Endometrial microvascular endothelial cells (primary cell): ENCODE results near the gene FANCL. TPM values are rescaled to one million over a fixed set of nuclear protein-coding genes. Genes with fewer than 3 reads are reported as not detected.
"Not testable (repeated sequence)": the region's sequence is repeated elsewhere in the genome, so short reads cannot be mapped to it uniquely, and the experiment has no call there.

Experiments
- in situ Hi-C: cut with HindIII; loops from 2 replicates; pipeline ENCODE4 v1.10.0; 2017; ENCODE audit warnings: low sequenced_read_pairs, low pct_unique_long_range_greater_than_20kb; ENCODE audit errors: inconsistent ontology term
- total RNA-seq: library from RNA; depleted of rRNA; stranded (reverse); fragments of >200 nt; gene quantifications from one replicate; pipeline ENCODE4 v1.2.3, GENCODE V29; 2015; ENCODE audit errors: inconsistent ontology term

The FANCL gene
- 20.3 TPM for total RNA-seq

DNA sequence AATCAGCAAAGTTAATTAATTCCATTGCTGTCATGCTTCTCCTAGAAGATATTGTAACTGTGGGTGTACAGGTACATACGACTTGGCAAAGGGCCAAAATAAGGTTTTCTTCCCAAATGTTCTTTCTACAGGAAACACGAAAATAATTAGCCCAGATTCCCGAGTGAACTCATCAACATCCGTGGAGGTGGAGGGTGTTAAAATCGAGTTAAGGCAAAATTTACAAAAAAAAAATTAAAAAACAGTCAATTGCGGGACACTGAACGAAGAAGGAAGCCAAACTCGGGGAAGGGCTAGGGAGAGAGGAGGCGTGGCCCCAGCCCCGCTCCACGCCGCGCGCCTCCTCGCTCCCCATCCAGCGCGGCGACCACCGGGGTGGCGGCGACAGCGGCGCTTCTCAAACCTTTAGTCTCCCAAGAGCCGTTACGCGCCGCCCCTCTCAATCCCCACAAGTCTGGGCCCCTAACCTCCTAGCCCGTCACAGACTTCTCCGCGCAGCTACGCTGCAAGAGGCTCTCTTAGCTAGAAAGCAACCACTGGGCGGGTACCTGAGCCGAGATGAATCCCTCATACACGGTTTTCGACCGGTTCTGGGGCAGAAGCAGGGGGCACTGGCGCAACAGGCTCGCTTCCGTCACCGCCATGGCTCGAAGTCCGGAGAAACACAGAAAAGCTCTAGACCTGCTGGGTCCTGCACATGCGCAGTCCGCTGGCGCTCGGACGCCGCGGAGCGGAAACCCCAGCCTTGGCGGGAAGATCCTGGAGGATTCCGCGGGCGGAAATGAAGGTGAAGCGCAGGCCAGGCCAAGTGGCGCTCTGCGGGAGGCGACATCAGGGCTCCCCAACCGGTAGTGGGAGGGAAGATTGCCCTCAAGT, at the start of gene FANCL:
Gene FANCL, minus strand, starts transcription at position 656 of the 876 bp plus-strand sequence. Its CDS starts 12 bp downstream, at position 644.
- in situ Hi-C loops: no loop called here

DNA sequence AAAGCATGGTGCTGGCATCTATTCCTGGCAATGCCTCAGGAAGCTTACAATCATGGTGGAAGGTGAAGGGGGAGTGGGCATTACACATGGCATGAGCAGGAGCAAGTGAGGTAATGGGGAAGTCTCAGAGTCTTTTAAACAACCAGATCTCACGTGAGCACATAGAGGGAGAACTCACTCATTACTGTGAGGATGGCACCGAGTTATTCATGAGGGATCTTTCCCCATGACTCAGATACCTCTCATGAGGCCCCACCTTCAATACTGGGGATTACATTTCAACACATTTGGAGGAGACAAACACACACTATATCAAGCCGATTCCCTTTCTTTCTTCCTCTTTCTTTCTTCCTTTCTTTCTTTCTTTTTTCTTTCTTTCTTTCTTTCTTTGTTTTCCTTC, 47.9 kb upstream of the FANCL start:
- in situ Hi-C loops: no loop called here

DNA sequence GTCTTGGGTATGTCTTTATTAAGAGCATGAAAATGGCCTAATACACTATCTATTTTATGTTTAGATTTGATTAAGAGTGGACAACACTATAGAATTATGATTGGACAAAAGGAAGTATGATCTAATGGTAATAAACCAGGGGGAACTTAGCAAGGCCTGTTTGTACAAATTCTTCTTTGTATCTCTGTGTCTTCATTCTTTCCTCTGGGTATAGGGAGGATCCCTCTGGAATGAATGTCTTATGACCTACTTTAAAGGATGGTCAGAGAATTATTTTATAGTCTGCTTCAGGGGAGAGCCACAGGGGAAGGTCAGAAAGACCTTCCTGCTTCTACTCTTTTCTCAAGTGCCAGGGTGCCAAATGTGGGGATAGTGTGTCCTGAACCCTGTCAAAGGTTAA, 42.8 kb upstream of the FANCL start:
- in situ Hi-C loops: no loop called here

DNA sequence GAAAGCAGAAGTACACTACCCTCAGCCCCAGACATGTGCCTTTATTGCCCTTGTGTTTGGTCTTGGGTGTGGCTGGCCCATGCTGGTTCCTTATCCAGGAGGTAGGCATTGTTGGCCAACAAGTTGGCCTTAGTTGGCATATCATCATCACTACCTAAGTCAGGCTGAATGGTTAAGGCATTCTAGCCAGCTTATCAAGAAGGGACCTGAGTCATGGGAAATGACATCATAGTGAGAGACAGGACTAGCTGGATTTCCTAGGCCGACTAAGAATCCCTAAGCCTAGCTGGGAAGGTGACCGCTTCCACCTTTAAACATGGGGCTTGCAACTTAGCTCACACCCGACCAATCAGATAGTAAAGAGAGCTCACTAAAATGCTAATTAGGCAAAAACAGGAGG, 34.0 kb upstream of the FANCL start:
- in situ Hi-C loops: not testable (repeated sequence)

DNA sequence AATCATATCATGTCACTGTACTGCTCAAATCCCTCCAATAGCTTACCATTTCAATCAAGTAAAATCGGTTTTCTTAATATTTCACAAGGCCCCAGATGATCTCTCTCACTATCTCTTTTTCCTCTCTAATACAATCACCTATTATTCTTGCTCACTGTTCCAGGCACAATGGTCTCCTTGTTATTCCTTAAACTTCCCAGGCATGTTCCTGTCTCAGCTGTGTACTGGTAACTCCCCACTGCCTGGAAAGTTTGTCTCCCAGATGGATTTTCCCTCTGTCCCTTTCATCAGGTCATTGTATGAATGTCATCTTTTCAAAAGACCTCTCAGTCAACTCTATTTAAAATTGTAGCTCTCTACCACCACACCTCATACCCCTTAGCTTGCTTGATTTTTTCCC, 30.7 kb upstream of the FANCL start:
- in situ Hi-C loops: no loop called here

DNA sequence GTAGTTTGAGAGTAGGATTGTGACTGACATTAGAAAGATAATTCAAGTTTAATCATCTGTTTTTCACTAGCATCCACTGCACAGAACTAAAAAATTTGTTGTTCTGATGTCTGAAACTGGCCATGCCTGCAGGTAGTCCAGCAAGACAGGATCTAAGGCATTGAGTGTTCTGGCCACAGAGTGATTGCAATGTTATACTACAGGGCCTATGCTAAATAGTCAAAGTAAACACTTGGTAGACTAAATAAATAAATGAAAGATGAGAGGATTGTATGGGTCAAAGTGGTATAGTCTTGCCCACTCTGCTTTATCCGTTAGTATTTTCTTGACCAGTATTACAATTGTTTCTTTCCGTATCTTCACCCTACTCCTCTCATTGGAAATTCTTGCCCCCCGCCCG, 27.6 kb upstream of the FANCL start:
- in situ Hi-C loops: no loop called here

DNA sequence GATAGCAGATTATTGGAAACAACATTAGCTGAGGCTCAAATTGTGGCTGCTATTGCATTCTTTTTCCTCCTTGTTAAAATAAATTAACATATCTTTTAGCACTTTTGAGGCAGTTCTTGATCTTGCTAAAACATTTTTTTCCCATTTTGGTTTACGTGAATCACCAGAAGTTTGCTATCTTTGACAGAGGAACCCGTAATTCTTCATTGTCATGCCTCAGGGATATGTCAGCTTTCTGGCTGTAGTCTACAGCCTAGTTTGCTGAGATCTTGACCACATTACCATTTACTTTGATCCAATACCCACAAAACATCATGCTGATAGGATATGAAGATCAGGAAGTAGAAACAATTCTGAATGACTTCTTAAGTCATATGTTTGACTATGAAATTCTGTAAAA, 25.1 kb upstream of the FANCL start:
- in situ Hi-C loops: no loop called here

DNA sequence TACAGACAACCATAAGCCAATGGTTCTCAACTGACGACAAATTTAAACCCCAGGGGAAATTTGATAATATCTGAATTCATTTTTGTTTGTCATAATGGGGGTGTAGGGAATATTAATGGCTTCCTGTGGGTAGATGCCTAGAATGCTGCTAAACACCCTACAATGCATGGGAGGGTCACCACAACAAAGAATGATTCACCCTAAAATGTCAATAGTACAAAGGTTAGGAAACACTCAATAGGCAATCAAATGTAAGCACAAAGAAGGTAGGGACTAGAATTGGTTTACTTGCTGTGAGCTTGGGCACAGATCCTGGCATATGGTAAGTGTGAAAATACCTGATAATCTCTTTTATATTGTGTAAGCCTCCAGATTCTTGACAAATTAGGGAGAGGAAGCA, 20.1 kb upstream of the FANCL start:
- in situ Hi-C loops: no loop called here

DNA sequence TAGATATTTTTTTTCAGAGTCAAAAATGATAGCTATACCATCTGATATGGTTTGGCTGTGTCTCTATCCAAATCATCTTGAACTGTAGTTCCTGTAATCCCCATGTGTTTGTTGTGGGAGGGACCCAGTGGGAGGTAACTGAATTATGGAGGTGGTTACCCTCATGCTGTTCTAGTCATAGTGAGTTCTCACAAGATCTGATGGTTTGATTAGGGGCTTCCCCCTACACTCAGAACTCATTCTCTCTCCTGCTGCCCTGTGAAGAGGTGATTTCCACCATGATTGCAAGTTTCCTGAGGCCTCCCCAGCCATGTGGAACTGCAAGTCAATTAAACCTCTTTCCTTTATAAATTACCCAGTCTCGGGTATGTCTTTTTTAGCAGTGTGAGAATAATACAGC, 17.3 kb upstream of the FANCL start:
- in situ Hi-C loops: not testable (repeated sequence)

DNA sequence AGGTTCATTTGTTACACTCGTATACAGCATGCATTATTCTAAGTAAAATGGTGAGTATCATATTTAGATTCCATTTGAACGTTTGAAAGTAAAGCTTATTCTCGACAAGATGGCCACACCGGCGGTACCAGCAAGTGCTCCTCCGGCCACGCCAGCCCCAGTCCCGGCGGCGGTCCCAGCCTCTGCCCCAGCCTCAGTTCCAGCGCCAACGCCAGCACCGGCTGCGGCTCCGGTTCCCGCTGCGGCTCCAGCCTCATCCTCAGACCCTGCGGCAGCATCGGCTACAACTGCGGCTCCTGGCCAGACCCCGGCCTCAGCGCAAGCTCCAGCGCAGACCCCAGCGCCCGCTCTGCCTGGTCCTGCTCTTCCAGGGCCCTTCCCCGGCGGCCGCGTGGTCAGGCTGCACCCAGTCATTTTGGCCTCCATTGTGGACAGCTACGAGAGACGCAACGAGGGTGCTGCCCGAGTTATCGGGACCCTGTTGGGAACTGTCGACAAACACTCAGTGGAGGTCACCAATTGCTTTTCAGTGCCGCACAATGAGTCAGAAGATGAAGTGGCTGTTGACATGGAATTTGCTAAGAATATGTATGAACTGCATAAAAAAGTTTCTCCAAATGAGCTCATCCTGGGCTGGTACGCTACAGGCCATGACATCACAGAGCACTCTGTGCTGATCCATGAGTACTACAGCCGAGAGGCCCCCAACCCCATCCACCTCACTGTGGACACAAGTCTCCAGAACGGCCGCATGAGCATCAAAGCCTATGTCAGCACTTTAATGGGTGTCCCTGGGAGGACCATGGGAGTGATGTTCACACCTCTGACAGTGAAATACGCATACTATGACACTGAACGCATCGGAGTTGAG, 10.4 kb upstream of the FANCL start:
- in situ Hi-C loops: not testable (repeated sequence)

DNA sequence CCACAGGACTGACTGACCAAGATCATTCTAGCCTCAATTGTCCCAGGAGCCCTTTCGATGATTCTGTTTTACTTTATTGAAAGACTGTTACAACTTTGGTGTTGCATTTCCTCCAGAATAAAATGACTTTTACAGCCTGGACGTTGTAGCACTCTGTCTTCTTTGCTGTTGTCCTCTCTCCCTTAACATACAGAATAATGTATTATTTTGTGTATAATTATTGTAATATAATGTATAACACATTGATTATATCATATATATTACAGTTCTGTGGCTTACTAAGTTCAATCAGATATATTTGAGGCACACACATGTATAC, 380 bp upstream of the FANCL start:
- in situ Hi-C loops: no loop called here

DNA sequence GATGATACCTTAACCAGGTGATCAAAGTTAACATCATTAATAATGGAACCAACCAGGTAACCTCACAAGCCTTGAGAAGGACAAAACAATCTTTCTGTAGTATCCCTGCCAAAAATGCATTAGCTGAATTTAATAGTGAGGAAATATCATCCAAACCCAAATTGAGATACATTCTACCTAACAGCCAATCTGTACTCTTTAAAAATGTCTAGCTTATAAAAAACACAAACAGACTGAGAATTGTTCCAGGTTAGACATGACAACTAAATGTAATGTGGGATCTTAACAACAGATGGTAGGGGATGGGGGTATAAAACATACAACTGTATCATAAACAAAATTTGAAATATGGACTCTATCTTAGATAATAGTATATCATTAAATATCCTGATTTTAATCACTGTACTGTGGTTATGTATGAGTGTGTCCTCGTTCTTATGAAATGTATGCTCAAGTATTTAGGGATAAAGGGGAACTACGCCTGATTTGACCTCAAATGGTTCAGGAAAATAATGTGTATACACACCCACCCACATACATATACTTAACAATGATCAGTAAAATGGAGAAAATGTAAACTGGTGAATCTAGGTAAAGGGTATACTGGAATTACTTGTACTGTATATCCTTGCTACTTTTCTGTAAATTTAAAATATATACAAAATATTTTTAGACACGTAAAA, 1.7 kb downstream of the FANCL start:
- in situ Hi-C loops: no loop called here

DNA sequence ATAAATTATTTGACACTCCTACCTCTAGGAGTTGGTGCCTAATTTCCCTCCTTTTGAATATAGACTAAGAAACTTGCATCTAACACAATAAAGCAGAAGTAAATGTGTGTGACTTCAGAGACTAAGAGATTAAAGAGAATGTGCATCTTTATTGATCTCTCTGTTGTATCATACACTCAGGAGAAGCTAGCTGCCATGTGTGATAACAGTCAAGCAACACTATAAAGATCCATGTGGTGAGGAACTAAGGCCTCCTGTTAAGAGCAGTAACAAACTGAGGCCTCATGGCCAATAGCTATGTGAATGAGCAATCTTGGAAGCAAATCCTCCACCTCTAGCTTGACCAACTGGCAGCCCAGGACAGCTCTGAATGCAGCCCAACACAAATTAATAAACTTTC, 3.4 kb downstream of the FANCL start:
- in situ Hi-C loops: no loop called here

DNA sequence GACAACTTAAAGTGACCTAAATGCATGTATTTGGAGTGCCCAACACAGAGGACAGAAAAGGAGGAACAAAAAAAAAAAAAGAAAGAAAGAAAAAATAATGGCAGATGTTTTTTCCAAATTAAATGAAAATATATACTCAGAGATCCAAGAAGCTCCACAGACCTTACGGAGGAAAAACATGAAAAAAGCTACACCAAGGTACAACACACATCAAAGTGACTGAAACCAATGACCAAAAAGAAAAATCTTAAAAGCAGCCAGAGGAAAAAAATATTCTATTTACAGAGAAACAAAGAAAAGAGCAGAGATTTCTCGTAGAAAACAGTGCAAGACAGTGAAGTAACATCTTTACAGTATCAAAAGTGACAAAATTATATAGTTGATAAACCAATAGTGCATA, 5.1 kb downstream of the FANCL start:
- in situ Hi-C loops: no loop called here

DNA sequence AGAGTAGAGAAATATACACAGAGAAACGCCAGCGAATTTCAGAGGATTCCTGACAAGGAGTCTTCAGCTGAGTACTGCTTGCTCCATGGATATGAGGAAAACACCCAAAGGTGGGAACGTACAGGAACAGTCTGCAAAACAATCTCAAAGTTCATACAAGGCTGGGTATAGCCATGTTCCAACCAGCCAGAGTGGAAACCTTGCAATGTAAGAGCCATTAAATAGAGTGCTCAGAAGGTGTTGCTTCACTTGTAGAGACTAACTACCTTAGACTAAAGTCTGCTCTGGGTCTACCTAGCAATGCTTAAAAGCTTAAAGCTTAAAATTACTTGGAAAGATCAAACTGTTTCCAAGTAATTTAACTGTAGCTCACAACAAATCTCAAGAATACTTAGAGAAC, 6.0 kb downstream of the FANCL start:
- in situ Hi-C loops: no loop called here

DNA sequence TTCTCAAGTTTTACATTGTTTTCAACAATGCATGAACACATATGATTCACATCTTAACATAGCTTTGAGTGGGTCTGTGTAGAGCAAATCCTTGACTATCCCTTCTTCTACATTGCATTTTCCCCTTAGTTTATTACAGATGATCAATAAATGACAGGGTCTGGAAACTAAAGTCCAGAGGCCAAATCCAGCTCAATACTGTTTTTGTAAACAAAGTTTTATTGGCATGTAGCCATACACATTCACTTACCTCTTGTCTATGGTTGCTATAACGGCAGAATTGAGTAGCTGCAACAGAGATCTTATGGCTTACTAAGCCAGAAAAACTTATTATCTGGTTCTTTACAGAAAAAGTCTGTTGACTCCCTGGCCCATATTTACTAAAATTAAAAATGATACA, 12.8 kb downstream of the FANCL start:
- in situ Hi-C loops: no loop called here

DNA sequence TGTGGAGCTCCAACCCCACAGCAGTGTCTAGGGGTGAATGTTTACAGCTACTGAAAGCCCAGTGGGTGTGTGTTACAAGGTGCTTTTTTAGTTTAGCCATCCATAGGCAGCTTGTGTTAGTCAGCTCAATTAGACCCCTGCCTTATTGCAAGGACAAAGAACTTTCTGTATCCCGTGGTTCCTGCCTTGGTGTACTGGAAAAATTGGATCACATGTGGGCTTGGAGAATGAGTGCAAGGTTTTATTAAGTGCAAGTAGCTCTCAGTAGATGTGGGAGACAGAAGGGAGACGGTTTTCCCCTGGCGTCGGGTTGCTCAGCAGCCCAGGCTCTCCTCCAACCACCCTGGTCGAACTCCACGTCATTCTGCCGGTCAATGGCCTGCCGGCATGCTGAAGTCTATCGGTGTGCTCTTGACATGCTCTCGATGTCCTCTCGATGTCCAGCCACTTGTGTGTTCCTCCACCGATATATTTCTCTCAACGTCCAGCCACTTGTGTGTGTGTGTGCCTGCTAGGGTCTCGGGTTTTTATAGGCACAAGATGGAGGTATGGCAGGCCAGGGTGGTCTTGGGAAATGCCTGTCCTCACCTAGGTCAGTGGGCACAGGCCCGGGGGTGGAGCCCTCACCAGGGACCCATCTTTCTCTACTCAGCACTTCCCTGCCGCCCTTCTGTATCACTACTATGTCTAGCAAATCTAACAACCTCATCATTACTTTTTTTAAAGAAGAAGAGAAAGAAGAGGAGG, 13.8 kb downstream of the FANCL start:
- in situ Hi-C loops: no loop called here

DNA sequence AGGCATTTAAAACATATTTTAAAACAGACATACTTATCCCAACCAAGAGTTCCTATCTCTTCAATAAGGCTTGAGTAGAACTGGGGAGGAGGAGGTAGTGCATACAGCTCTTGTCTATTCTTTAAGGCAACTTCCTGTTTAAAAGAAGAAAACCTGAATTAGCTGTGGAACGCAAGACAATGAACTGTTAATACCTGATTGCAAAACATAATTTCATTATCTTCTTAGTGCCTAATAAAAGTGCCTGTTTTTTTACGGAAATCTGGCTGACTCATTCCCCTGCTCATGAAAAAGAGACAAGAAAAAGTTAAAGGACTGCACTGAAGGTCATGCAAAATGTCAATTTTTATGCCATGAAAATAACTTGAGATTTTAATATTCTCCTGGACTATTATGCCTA, 19.2 kb downstream of the FANCL start:
- in situ Hi-C loops: no loop called here

DNA sequence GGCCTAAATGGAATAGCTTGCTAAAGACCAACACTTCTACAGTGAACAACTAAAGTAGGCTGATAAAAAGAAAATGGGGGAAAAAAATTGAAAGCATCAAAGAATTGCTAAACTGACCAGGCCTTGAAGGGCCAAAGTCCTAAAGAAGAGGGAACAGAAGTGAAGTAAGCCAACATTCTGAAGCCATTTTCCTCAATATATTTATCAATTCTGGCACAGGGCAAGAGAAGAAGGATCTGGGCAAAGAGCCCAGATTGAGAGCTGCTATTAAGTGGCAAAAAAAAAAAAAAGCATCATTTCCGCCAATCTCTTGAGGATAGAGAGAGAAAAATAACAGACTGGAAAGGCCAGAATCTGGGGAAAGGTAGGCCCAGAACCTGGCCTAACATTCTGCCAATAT, 25.7 kb downstream of the FANCL start:
- in situ Hi-C loops: no loop called here
